SK-N-SH (cell line): ENCODE data around the gene AR.

Experiments used
- CHD2 ChIP-seq: fragments of 150-350 bp; IDR thresholded peaks from 2 replicates; pipeline ENCODE4 v1.6.1; 2018; ENCODE audit warnings: low read length; ENCODE audit not compliant: partially characterized antibody
- EP300 ChIP-seq, 2 experiments: IDR thresholded peaks; 2 replicates each; pipeline versions ENCODE4 v1.4.0 to v1.6.1; 2012; ENCODE audit warnings: borderline replicate concordance in 1 of 2, low read depth in 1 of 2, low read length in 1 of 2
- FOSL2 ChIP-seq: IDR thresholded peaks from 2 replicates; pipeline ENCODE4 v1.4.0; 2012; ENCODE audit warnings: low read depth, mild to moderate bottlenecking, moderate library complexity, borderline replicate concordance
- FOXM1 ChIP-seq: IDR thresholded peaks from 2 replicates; pipeline ENCODE4 v1.4.0; 2012; ENCODE audit warnings: low read depth, mild to moderate bottlenecking
- MXI1 ChIP-seq: IDR thresholded peaks from 2 replicates; pipeline ENCODE4 v1.6.1; 2012; ENCODE audit warnings: mild to moderate bottlenecking, low read depth, low read length, improper control_type of control experiment
- NRF1 ChIP-seq: IDR thresholded peaks from 2 replicates; pipeline ENCODE4 v1.6.1; 2012; ENCODE audit warnings: low read depth, mild to moderate bottlenecking, low read length
- POLR2AphosphoS5 ChIP-seq: IDR thresholded peaks from 2 replicates; pipeline ENCODE4 v1.6.1; 2012; ENCODE audit warnings: low read depth, low read length
- SIN3A ChIP-seq: IDR thresholded peaks from 2 replicates; pipeline ENCODE4 v1.6.1; 2012; ENCODE audit warnings: low read depth, mild to moderate bottlenecking, low read length, moderate library complexity, borderline replicate concordance
- YY1 ChIP-seq: IDR thresholded peaks from 2 replicates; pipeline ENCODE4 v1.4.0; 2012; ENCODE audit warnings: low read depth, mild to moderate bottlenecking
- TF ChIP-seq, protein P1 (sequence below): fragments of 200-600 bp; sonication (generic); IDR thresholded peaks from 2 replicates; pipeline ENCODE4 v1.6.1; 2017; ENCODE audit warnings: antibody characterized with exemption, mild to moderate bottlenecking, moderate library complexity
- TF ChIP-seq, protein P2 (sequence below): fragments of 150-350 bp; IDR thresholded peaks from 2 replicates; pipeline ENCODE4 v1.6.1; 2017; ENCODE audit warnings: antibody characterized with exemption, low read length, low read depth, borderline replicate concordance
- TF ChIP-seq, protein P3 (sequence below): IDR thresholded peaks from 2 replicates; pipeline ENCODE4 v1.6.1; 2012; ENCODE audit warnings: mild to moderate bottlenecking, low read depth, low read length, moderate library complexity
- TF ChIP-seq, protein P4 (sequence below): IDR thresholded peaks from 2 replicates; pipeline ENCODE4 v1.4.0; 2012; ENCODE audit warnings: low read depth

DNA sequence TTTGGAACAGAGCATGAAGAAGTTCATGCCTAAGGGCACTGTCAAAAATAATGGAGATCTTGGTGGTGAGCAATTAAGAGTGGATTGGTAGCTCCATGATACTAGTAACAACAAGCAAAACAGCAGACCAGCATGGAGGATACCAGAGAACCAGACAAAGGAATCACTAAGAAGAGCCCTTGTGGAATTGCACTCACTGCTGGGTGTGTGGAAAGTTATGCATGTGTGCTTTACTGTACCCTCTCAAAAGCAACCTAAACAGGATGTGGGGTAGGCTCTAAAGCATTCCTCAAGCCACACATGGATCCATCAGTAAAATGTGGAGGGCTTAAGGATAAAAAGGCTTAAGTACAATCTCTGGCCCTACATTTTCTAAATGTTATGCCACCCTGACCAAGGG, 69.5 kb downstream of the AR start:
- TF ChIP-seq FOSL2 (no peak), FOXM1 (no peak), MXI1 (no peak), POLR2AphosphoS5 (no peak), SIN3A (no peak), EP300 (IDR thresholded peaks at IDR 0.05; ENCODE audit: borderline replicate concordance in 1 of 2, low read depth in 1 of 2, low read length in 1 of 2) (no peak), CHD2 (no peak), NRF1 (no peak), YY1 (no peak)
- TF ChIP-seq, protein P1, sequence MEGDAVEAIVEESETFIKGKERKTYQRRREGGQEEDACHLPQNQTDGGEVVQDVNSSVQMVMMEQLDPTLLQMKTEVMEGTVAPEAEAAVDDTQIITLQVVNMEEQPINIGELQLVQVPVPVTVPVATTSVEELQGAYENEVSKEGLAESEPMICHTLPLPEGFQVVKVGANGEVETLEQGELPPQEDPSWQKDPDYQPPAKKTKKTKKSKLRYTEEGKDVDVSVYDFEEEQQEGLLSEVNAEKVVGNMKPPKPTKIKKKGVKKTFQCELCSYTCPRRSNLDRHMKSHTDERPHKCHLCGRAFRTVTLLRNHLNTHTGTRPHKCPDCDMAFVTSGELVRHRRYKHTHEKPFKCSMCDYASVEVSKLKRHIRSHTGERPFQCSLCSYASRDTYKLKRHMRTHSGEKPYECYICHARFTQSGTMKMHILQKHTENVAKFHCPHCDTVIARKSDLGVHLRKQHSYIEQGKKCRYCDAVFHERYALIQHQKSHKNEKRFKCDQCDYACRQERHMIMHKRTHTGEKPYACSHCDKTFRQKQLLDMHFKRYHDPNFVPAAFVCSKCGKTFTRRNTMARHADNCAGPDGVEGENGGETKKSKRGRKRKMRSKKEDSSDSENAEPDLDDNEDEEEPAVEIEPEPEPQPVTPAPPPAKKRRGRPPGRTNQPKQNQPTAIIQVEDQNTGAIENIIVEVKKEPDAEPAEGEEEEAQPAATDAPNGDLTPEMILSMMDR: no peak
- TF ChIP-seq, protein P2, sequence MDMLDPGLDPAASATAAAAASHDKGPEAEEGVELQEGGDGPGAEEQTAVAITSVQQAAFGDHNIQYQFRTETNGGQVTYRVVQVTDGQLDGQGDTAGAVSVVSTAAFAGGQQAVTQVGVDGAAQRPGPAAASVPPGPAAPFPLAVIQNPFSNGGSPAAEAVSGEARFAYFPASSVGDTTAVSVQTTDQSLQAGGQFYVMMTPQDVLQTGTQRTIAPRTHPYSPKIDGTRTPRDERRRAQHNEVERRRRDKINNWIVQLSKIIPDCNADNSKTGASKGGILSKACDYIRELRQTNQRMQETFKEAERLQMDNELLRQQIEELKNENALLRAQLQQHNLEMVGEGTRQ: no peak
- TF ChIP-seq, protein P3, sequence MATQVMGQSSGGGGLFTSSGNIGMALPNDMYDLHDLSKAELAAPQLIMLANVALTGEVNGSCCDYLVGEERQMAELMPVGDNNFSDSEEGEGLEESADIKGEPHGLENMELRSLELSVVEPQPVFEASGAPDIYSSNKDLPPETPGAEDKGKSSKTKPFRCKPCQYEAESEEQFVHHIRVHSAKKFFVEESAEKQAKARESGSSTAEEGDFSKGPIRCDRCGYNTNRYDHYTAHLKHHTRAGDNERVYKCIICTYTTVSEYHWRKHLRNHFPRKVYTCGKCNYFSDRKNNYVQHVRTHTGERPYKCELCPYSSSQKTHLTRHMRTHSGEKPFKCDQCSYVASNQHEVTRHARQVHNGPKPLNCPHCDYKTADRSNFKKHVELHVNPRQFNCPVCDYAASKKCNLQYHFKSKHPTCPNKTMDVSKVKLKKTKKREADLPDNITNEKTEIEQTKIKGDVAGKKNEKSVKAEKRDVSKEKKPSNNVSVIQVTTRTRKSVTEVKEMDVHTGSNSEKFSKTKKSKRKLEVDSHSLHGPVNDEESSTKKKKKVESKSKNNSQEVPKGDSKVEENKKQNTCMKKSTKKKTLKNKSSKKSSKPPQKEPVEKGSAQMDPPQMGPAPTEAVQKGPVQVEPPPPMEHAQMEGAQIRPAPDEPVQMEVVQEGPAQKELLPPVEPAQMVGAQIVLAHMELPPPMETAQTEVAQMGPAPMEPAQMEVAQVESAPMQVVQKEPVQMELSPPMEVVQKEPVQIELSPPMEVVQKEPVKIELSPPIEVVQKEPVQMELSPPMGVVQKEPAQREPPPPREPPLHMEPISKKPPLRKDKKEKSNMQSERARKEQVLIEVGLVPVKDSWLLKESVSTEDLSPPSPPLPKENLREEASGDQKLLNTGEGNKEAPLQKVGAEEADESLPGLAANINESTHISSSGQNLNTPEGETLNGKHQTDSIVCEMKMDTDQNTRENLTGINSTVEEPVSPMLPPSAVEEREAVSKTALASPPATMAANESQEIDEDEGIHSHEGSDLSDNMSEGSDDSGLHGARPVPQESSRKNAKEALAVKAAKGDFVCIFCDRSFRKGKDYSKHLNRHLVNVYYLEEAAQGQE: no peak
- TF ChIP-seq, protein P4, sequence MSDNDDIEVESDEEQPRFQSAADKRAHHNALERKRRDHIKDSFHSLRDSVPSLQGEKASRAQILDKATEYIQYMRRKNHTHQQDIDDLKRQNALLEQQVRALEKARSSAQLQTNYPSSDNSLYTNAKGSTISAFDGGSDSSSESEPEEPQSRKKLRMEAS: no peak
